GM12878 (cell line): ENCODE results near the gene SLC37A1. TPM values are rescaled to one million over a fixed set of nuclear protein-coding genes. Genes with fewer than 3 reads are reported as not detected.

Experiments used
- ATAC-seq: fragments of 200-7000 bp; cut with Tn5 transposase; 3 replicates; pipeline ENCODE4 v1.9.1; 2020; ENCODE audit warnings: mild to moderate bottlenecking, moderate library complexity
- BruUV-seq: library from RNA; stranded (reverse); fragments of 400-500 nt; replicated peaks from 2 replicates; lab custom pipeline; 2021; lab: Mats Ljungman, UMichigan
- CTCF ChIA-PET: fragments of 300-600 bp; sonication (Branson Sonifier 250); formaldehyde crosslinking; extraction: SDS; loops from one replicate; lab custom pipeline; 2021; ENCODE audit warnings: inconsistent platforms; lab: Yijun Ruan, JAX
- POLR2A ChIA-PET: fragments of 350-600 bp; formaldehyde crosslinking; extraction: SDS; loops from one replicate; lab custom pipeline; 2021; ENCODE audit warnings: inconsistent platforms; lab: Charles Lee
- RAD21 ChIA-PET: fragments of 300-600 bp; sonication (Branson Sonifier 250); formaldehyde crosslinking; loops from one replicate; lab custom pipeline; 2023; ENCODE audit warnings: antibody characterized with exemption; ENCODE audit not compliant: unreplicated experiment; lab: Charles Lee
- SMC1A ChIA-PET: fragments of 300-600 bp; sonication (Branson Sonifier 250); formaldehyde crosslinking; loops from one replicate; lab custom pipeline; 2023; ENCODE audit not compliant: unreplicated experiment, uncharacterized antibody; lab: Charles Lee
- DNase-seq: peaks from one replicate; pipeline ENCODE4 v3.0.0-alpha.2; 2011; ENCODE audit warnings: low read depth, low spot score
- FAIRE-seq: peaks from 3 replicates; lab custom pipeline; 2011; peaks lifted over from hg19 to GRCh38; lab: Jason Lieb, UNC
- H2AFZ ChIP-seq: 2 replicates; pipeline ENCODE4 v1.6.0; 2011; ENCODE audit warnings: low read depth, low read length, control low read depth; ENCODE audit not compliant: control insufficient read depth
- H3K27ac ChIP-seq: 2 replicates; pipeline ENCODE4 v1.5.1; 2011; ENCODE audit warnings: control low read depth; ENCODE audit not compliant: control insufficient read depth, insufficient read depth
- H3K27me3 ChIP-seq, 2 experiments: replicated peaks in 1 of 2; 2 replicates each; pipeline versions ENCODE4 v1.6.0 to v1.6.1; 2011; ENCODE audit warnings: low read length in 1 of 2; ENCODE audit not compliant: control insufficient read depth in 2 of 2, insufficient read depth in 2 of 2
- H3K36me3 ChIP-seq, 2 experiments: 2 replicates each; pipeline ENCODE4 v1.5.1; 2011; ENCODE audit warnings: low read length in 1 of 2; ENCODE audit not compliant: control insufficient read depth in 2 of 2, insufficient read depth in 2 of 2
- H3K4me1 ChIP-seq: 2 replicates; pipeline ENCODE4 v1.6.1; 2011; ENCODE audit warnings: mild to moderate bottlenecking, low read length, moderate library complexity, mixed read lengths; ENCODE audit not compliant: control insufficient read depth, insufficient read depth
- H3K4me2 ChIP-seq: 2 replicates; pipeline ENCODE4 v1.6.0; 2011; ENCODE audit warnings: control low read depth; ENCODE audit not compliant: control insufficient read depth, insufficient read depth
- H3K4me3 ChIP-seq: fragments of 200-600 bp; sonication (generic); 2 replicates; pipeline ENCODE4 v1.5.1; 2016
- H3K79me2 ChIP-seq: 2 replicates; pipeline ENCODE4 v1.6.0; 2011; ENCODE audit warnings: low read length; ENCODE audit not compliant: control insufficient read depth, insufficient read depth
- H3K9ac ChIP-seq: 2 replicates; pipeline ENCODE4 v1.8.0; 2011; ENCODE audit warnings: low read length, control low read depth, mixed read lengths; ENCODE audit not compliant: control insufficient read depth, insufficient read depth
- H3K9me3 ChIP-seq: replicated peaks from 3 replicates; pipeline ENCODE4 v1.5.1; 2011; ENCODE audit warnings: mild to moderate bottlenecking, low read length; ENCODE audit not compliant: control insufficient read depth, insufficient read depth
- H4K20me1 ChIP-seq: 2 replicates; pipeline ENCODE4 v1.6.0; 2011; ENCODE audit not compliant: control insufficient read depth, insufficient read depth
- ATF7 ChIP-seq: fragments of 450-650 bp; IDR thresholded peaks from 2 replicates; pipeline ENCODE4 v1.6.1; 2016; ENCODE audit warnings: low read depth, mild to moderate bottlenecking
- BCL11A ChIP-seq: IDR thresholded peaks from 2 replicates; pipeline ENCODE4 v1.6.1; 2011; ENCODE audit warnings: low read depth, low read length
- CBFB ChIP-seq: IDR thresholded peaks from 2 replicates; pipeline ENCODE4 v1.6.1; 2016; ENCODE audit warnings: antibody characterized with exemption, low read depth
- CBX5 ChIP-seq: sonication (generic); IDR thresholded peaks from 2 replicates; pipeline ENCODE4 v1.6.1; 2016; ENCODE audit warnings: low read depth, moderate library complexity, mild to moderate bottlenecking, inconsistent platforms
- HDGF ChIP-seq: fragments of 450-650 bp; IDR thresholded peaks from 2 replicates; pipeline ENCODE4 v1.6.1; 2016; ENCODE audit warnings: antibody characterized with exemption
- HSF1 ChIP-seq: fragments of 150-350 bp; IDR thresholded peaks from 2 replicates; pipeline ENCODE4 v1.6.1; 2014; ENCODE audit warnings: mild to moderate bottlenecking, low read depth, low read length
- NFIC ChIP-seq: IDR thresholded peaks from 2 replicates; pipeline ENCODE4 v1.6.1; 2012; ENCODE audit warnings: low read depth, mild to moderate bottlenecking, inconsistent platforms, low read length, moderate library complexity
- NR2C1 ChIP-seq: fragments of 450-650 bp; IDR thresholded peaks from 2 replicates; pipeline ENCODE4 v1.6.1; 2017; ENCODE audit warnings: antibody characterized with exemption, mild to moderate bottlenecking, moderate library complexity
- RELA ChIP-seq: fragments of 450-650 bp; IDR thresholded peaks from 2 replicates; pipeline ENCODE4 v1.8.0; 2014; ENCODE audit warnings: borderline replicate concordance; ENCODE audit not compliant: partially characterized antibody
- RELB ChIP-seq: fragments of 450-650 bp; IDR thresholded peaks from 2 replicates; pipeline ENCODE4 v1.6.1; 2017; ENCODE audit warnings: low read depth, mild to moderate bottlenecking, moderate library complexity
- SMARCA5 ChIP-seq: fragments of 450-650 bp; IDR thresholded peaks from 2 replicates; pipeline ENCODE4 v1.6.1; 2017; ENCODE audit warnings: mild to moderate bottlenecking
- STAT3 ChIP-seq: IDR thresholded peaks from 2 replicates; pipeline ENCODE4 v1.6.1; 2011; ENCODE audit warnings: low read depth, low read length, improper control_type of control experiment
- WGBS: methylation state at CpG from one replicate; pipeline ENCODE4 v1.1.6; 2016; ENCODE audit warnings: low lambda C conversion rate; ENCODE audit not compliant: insufficient replicate concordance, insufficient coverage; ENCODE audit errors: missing lambda C conversion rate; 5-methylcytosine and 5-hydroxymethylcytosine counted together
- in situ Hi-C: fragments of 300-500 bp; cut with MboI; formaldehyde crosslinking; loops from 9 replicates; pipeline ENCODE4 v1.14.3; 2018; ENCODE audit warnings: mixed read lengths
- intact Hi-C: fragments of 100-400 bp; cut with micrococcal nuclease; formaldehyde crosslinking; loops from one replicate; pipeline ENCODE4 v1.14.2; 2022; ENCODE audit not compliant: unreplicated experiment
- polyA plus RNA-seq, 11 experiments: library from polyadenylated mRNA; depleted of rRNA in 4 of 11; unstranded in 6 of 11; stranded (reverse) in 5 of 11; fragments of >200 nt; fragmentation: Nextera tagmentation in 4 of 11; fragmentation: Illumina TruSeq in 1 of 11; extraction: Ambion mirVana in 4 of 11; extraction: Trizol in 1 of 11; gene quantifications; 1 replicate in 1 of 11; 2 replicates in 10 of 11; pipeline versions ENCODE4 v1.2.1 to v1.2.3, GENCODE V29; 2011 to 2016; ENCODE audit warnings: inconsistent platforms in 2 of 11, missing spikeins in 2 of 11, low read depth in 1 of 11
- total RNA-seq, 4 experiments: library from RNA; depleted of rRNA in 3 of 4; stranded (reverse); fragments of >200 nt in 3 of 4; fragmentation: Illumina TruSeq in 1 of 4; extraction: Trizol in 1 of 4; gene quantifications; 2 replicates each; pipeline versions ENCODE4 v1.2.1 to v1.2.3, GENCODE V29; 2013 to 2021
- TF ChIP-seq, protein P1 (sequence below): fragments of 450-650 bp; IDR thresholded peaks from 2 replicates; pipeline ENCODE4 v1.6.1; 2018; ENCODE audit warnings: mild to moderate bottlenecking, low read depth, moderate library complexity; ENCODE audit not compliant: partially characterized antibody

The SLC37A1 gene
- total and polyA plus RNA-seq, 10 of the 15 experiments (the other 5 are each of a cell fraction or from before 2014, with no cell fraction given): 1.1 to 35.5 (median 24.4) TPM

DNA sequence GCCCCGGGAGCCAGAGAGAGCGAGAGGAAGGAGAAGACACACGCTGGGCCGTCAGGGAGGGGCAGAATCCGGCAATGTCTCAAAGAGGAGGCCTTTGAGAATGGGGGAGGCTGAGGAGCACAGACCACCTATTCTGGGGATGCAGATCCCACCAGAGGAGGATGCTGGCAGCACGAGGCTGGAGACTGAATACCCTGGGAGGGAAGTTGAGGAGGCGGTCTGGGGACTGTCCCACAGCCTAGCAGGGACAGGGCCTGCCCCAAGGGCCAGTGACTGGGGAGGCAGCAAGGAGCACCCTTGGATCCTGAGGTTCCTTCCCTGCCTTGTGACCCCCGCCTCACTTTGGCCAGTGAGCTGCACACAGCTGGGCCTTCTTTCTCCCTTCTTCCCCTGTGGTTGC lies 49.2 kb downstream of the SLC37A1 start:
- ChIA-PET POLR2A (no interaction called here), CTCF (no interaction called here), RAD21 (interaction anchor here (1.2 kb wide), 1 partner anchor 20 kb away, joined by 3 read pairs; no protein-coding TSS in a partner anchor), SMC1A (no interaction called here)
- DNase-seq (no peak), FAIRE-seq (no peak), ATAC-seq (no peak)
- no TSS peak for BruUV-seq
- no peak for TF ChIP-seq BCL11A
- Histone ChIP-seq H3K27ac (no peak overlapping the region), H2AFZ (no peak overlapping the region), H3K9ac (no peak overlapping the region), H3K27me3 (no peaks in the 10 kb centered on the region), H3K36me3 (peaks cover 6 to 12% of the 10 kb centered on the region in 2 experiments; a peak in 3 of 4 replicates), H3K4me3 (no peak overlapping the region), H3K9me3 (no peaks in the 10 kb centered on the region), H3K79me2 (no peaks in the 10 kb centered on the region), H3K4me2 (no peak overlapping the region), H4K20me1 (no peaks in the 10 kb centered on the region), H3K4me1 (peaks cover 17% of the 10 kb centered on the region)
- in situ Hi-C loops (no loop called here), intact Hi-C loops (no loop called here)
- 78% methylated on average over 8 of the region's 8 CpGs for WGBS

- no peak overlapping the region for H3K9ac ChIP-seq
- SMC1A ChIA-PET: no interaction called here
- H3K4me1 ChIP-seq: peaks cover 17% of the 10 kb centered on the region
- CTCF ChIA-PET: no interaction called here
- DNase-seq: no peak
- H3K9me3 ChIP-seq: no peaks in the 10 kb centered on the region
- 93% methylated on average over 10 of the region's 10 CpGs for WGBS
- in situ Hi-C loops (no loop called here), intact Hi-C loops (no loop called here)
- RAD21 ChIA-PET: no interaction called here
- H3K27ac ChIP-seq: no peak overlapping the region
- no peak for ATAC-seq
- H3K27me3 ChIP-seq: no peaks in the 10 kb centered on the region
- BruUV-seq: no TSS peak
- H2AFZ ChIP-seq: no peak overlapping the region
- H3K4me3 ChIP-seq: no peak overlapping the region
- H3K79me2 ChIP-seq: no peaks in the 10 kb centered on the region
- FAIRE-seq: no peak
- peaks cover 10 to 12% of the 10 kb centered on the region in 2 experiments; a peak in 3 of 4 replicates for H3K36me3 ChIP-seq
- no peaks in the 10 kb centered on the region for H4K20me1 ChIP-seq
- POLR2A ChIA-PET: no interaction called here
- no peak overlapping the region for H3K4me2 ChIP-seq
- TF ChIP-seq HDGF (no peak), STAT3 (no peak), CBFB (no peak), NR2C1 (no peak), ATF7 (no peak), NFIC (no peak), CBX5 (no peak), RELB (no peak), RELA (no peak), HSF1 (no peak), SMARCA5 (no peak)
- TF ChIP-seq, protein P1, sequence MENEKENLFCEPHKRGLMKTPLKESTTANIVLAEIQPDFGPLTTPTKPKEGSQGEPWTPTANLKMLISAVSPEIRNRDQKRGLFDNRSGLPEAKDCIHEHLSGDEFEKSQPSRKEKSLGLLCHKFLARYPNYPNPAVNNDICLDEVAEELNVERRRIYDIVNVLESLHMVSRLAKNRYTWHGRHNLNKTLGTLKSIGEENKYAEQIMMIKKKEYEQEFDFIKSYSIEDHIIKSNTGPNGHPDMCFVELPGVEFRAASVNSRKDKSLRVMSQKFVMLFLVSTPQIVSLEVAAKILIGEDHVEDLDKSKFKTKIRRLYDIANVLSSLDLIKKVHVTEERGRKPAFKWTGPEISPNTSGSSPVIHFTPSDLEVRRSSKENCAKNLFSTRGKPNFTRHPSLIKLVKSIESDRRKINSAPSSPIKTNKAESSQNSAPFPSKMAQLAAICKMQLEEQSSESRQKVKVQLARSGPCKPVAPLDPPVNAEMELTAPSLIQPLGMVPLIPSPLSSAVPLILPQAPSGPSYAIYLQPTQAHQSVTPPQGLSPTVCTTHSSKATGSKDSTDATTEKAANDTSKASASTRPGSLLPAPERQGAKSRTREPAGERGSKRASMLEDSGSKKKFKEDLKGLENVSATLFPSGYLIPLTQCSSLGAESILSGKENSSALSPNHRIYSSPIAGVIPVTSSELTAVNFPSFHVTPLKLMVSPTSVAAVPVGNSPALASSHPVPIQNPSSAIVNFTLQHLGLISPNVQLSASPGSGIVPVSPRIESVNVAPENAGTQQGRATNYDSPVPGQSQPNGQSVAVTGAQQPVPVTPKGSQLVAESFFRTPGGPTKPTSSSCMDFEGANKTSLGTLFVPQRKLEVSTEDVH: no peak
These were observed 49.6 kb downstream of the SLC37A1 start for GRCh38 chr21:42563261-42563660.
